Stimulated activated memory B cell treated with anti-CD40 and anti-IgM and Interleukin-4, amounts not matched to agents 10 μg/mL and 1 μg/mL and 100 μg/mL, for 72 hours (primary cell): Measurements from ENCODE around the gene SUFU.
"Not testable (repeated sequence)": the region's sequence is repeated elsewhere in the genome, so short reads cannot be mapped to it uniquely, and the experiment has no call there.

Experiments
- ATAC-seq: fragments of 150-1000 bp; cut with Tn5 transposase; 2 replicates; pipeline ENCODE4 v1.10.0; 2021
- H3K27ac Mint-ChIP-seq: one replicate; pipeline ENCODE4 v1.8.0; 2022; ENCODE audit warnings: mild to moderate bottlenecking, mixed read lengths
- H3K27me3 Mint-ChIP-seq: one replicate; pipeline ENCODE4 v1.8.0; 2022; ENCODE audit warnings: mixed read lengths
- H3K36me3 Mint-ChIP-seq: one replicate; pipeline ENCODE4 v1.8.0; 2022; ENCODE audit warnings: mixed read lengths
- H3K4me1 Mint-ChIP-seq: one replicate; pipeline ENCODE4 v1.8.0; 2022; ENCODE audit warnings: mixed read lengths
- H3K4me3 Mint-ChIP-seq: one replicate; pipeline ENCODE4 v1.8.0; 2022; ENCODE audit warnings: mild to moderate bottlenecking, moderate library complexity, mixed read lengths
- H3K9me3 Mint-ChIP-seq: one replicate; pipeline ENCODE4 v1.8.0; 2022; ENCODE audit warnings: mixed read lengths

SUFU gene

DNA sequence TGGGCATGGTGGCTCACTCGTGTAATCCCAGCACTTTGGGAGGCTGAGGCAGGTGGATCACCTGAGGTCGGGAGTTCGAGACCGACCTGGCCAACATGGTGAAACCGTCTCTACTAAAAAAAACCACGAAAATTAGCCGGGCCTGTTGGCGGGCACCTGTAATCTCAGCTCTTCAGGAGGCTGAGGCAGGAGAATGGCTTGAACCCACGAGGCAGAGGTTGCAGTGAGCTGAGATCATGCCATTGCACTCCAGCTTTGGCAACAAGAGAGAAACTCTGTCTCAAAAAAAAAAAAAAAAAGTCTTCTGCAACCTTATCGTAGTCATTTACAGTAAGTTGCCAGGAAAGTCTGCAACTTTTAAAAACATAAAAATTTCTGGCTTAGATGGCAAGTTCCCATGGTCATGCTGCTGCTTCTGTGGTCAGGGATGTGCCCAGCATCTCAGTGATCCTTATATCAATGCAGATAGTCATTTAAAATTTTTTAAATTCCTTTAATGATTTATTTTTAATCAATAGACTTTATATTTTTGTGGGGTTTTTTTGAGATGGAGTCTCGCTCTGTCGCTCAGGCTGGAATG lies 15.6 kb downstream of the SUFU start:
- H3K4me3 Mint-ChIP-seq = no peak overlapping the region
- H3K4me1 Mint-ChIP-seq = no peaks in the 10 kb centered on the region
- no peak overlapping the region for H3K27ac Mint-ChIP-seq
- peaks cover 39% of the 10 kb centered on the region for H3K36me3 Mint-ChIP-seq
- no peaks in the 10 kb centered on the region for H3K27me3 Mint-ChIP-seq
- ATAC-seq = no peak
- H3K9me3 Mint-ChIP-seq = no peaks in the 10 kb centered on the region

GRCh38 chr10:102522874-102523249 lies 19.1 kb downstream of the SUFU start:
- Mint-ChIP-seq H3K27me3 (no peaks in the 10 kb centered on the region), H3K27ac (no peak overlapping the region), H3K4me1 (no peaks in the 10 kb centered on the region), H3K36me3 (peaks cover 46% of the 10 kb centered on the region), H3K9me3 (no peaks in the 10 kb centered on the region), H3K4me3 (no peak overlapping the region)
- no peak for ATAC-seq

DNA sequence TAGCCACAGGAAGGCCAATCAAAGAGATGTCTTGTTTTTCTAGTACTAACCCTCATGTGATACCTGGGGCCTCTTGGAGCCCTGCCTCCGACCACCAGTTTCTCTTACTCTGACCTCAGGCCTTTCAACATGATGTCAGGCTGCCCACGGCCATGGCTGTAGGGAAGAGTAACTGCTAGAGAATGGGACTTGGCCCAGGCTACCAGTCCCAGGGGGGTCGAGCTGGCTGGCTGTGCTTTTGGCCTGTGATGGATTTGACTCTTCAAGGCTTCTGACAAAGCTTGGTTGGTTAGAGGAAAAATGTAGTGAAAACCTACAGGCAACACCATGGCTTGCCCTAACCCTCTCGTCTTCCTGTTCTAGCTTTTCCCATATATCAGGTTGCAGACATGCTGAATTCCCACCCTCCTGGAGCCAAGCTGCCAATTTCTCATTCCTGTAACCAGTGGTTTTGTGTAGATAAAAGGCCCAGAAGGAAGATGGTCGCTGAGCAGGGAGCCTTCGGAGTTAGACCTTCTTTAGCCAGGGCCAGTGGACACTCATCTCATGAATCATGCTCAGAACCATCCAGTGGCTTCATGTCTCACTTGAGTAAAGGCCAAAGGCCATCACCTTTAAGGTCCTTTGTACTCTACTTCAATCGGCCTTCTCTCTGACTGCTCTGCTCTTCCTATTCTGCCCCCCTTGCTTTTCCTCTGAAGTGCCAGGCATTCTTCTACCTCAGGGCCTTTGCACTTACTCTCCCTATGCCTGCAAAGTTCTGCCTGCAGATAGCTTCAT lies 19.7 kb downstream of the SUFU start:
- Mint-ChIP-seq H3K27me3 (no peaks in the 10 kb centered on the region), H3K4me3 (no peak overlapping the region), H3K9me3 (no peaks in the 10 kb centered on the region), H3K36me3 (peaks cover 46% of the 10 kb centered on the region), H3K4me1 (no peaks in the 10 kb centered on the region), H3K27ac (no peak overlapping the region)
- ATAC-seq = no peak

GRCh38 chr10:102524746-102525145 lies 21.0 kb downstream of the SUFU start:
- no peak overlapping the region for H3K27ac Mint-ChIP-seq
- no peak for ATAC-seq
- no peaks in the 10 kb centered on the region for H3K27me3 Mint-ChIP-seq

DNA sequence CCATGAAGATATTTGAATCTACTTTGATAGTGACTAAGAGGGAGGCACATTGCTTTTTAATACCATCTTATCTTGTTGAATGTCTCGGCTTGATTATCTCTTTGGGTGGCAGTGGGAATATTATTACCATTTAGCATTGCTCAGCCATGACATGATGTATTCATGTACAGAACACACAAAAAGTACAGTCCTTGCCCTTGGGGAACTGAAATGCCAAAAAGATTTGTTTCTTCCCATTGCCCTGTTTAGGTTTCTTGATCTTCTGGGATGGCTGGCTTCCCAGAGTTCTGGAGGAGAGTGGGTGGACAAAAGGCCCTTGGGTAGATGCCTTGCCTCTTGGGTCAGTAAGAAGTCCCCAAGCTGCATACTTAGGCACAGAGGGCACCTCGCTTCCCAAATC lies 23.8 kb downstream of the SUFU start:
- Mint-ChIP-seq H3K4me3 (no peak overlapping the region), H3K27me3 (no peaks in the 10 kb centered on the region), H3K27ac (no peak overlapping the region), H3K4me1 (peaks cover 7% of the 10 kb centered on the region), H3K9me3 (no peaks in the 10 kb centered on the region), H3K36me3 (peaks cover 31% of the 10 kb centered on the region)
- ATAC-seq = no peak

More at GRCh38 chr10:102524746-102525145, 21.0 kb downstream of the SUFU start:
- Mint-ChIP-seq H3K9me3 (no peaks in the 10 kb centered on the region), H3K36me3 (peaks cover 46% of the 10 kb centered on the region), H3K4me3 (no peak overlapping the region), H3K4me1 (no peaks in the 10 kb centered on the region)

- ATAC-seq = no peak
- H3K36me3 Mint-ChIP-seq = peaks cover 29% of the 10 kb centered on the region
- H3K9me3 Mint-ChIP-seq = no peaks in the 10 kb centered on the region
- H3K27ac Mint-ChIP-seq = no peak overlapping the region
- no peak overlapping the region for H3K4me3 Mint-ChIP-seq
- peaks cover 31% of the 10 kb centered on the region for H3K4me1 Mint-ChIP-seq
- no peaks in the 10 kb centered on the region for H3K27me3 Mint-ChIP-seq
These were observed 30.6 kb downstream of the SUFU start for GRCh38 chr10:102534333-102534732.

DNA sequence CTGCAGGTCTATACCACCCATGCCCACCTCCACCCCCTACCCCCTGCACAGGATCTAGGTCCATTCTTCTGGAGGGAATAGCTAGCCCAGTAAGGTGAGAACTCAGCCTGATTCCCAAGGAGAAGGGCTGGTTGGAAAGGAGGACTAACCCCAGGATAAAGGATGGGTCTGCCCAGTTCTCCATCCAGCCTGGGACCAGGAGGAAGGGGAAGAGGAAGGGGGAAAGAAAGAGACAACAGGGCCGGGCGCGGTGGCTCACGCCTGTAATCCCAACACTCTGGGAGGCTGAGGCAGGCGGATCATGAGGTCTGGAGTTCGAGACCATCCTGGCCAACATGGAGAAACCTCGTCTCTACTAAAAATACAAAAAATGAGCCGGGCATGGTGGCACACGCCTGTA lies 31.2 kb downstream of the SUFU start:
- not testable (repeated sequence) for H3K4me3 Mint-ChIP-seq, H3K9me3 Mint-ChIP-seq, ATAC-seq, H3K27ac Mint-ChIP-seq, H3K27me3 Mint-ChIP-seq
- H3K4me1 Mint-ChIP-seq = peaks cover 31% of the 10 kb centered on the region
- H3K36me3 Mint-ChIP-seq = peaks cover 29% of the 10 kb centered on the region

DNA sequence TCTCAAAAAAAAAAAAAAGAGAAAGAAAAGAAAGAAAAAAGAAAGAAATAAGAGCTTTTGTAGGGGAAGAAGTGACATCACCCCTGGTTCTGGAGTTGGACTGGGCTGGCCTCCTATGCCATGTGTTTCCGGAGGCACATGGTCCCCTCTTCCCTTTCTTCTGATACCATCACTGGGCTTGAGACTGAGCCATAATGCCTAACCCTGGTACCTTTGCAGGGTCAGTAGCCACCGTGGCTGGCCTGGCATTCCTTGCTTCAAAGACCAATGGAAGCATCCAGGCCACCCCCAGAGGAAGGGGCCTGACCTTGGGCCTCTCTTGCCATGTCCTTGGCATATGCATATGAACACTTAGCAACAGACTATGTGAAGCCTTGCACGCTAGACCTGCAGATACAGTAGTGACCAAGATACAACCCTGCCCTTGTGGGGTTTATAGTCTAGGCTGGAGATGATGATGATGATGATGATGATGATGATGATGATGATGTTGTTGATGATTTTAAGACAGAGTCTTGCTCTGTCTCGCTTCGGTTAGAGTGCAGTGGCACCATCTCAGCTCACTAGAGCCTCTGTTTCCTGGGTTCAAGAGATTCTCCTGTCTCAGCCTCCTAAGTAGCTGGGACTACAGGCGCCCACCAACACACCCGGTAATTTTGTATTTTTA lies 31.8 kb downstream of the SUFU start:
- no peaks in the 10 kb centered on the region for H3K27me3 Mint-ChIP-seq
- peaks cover 31% of the 10 kb centered on the region for H3K4me1 Mint-ChIP-seq
- H3K27ac Mint-ChIP-seq = no peak overlapping the region
- no peak for ATAC-seq
- no peak overlapping the region for H3K4me3 Mint-ChIP-seq
- peaks cover 29% of the 10 kb centered on the region for H3K36me3 Mint-ChIP-seq
- no peaks in the 10 kb centered on the region for H3K9me3 Mint-ChIP-seq

DNA sequence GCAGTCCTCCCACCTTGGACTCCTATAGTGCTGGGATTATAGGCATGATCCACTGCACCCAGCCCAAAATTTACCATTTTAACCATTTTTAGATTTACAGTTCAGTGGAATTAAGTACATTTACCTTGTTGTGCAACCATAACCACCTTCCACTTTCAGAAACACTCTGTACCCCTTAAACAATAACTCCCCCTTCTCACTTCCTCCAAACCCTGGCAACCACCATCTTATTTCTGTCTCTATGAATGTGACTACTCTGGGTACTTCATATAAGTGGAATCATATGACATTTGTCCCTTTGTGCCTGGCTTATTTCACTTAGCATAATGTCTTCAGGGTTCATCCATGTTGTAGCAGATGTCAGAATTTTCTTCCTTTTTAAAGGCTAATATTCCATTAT lies 33.6 kb downstream of the SUFU start:
- H3K27ac Mint-ChIP-seq = peak overlapping the region; percentile 25

DNA sequence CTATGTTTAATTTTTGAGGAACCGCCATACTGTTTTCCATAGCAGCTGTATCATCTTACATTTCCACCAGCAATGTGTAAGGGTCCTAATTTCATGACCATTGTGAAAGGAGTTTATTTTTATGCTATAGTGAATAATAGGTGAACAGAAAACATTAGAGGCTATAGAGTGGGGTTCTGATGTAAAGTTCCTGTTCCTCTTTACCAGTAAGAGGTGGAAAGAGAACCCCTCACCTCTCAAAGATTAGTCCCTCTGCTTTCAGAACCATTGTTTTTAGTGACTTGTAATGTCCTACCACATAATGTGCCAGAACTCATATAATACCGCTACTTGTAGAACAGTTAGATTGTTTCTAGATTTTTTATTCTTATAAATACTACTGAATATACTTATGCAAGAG lies 34.2 kb downstream of the SUFU start:
- H3K4me3 Mint-ChIP-seq = no peak overlapping the region
- peaks cover 23% of the 10 kb centered on the region for H3K36me3 Mint-ChIP-seq
- peak overlapping the region; percentile 25 for H3K27ac Mint-ChIP-seq
- H3K4me1 Mint-ChIP-seq = peaks cover 29% of the 10 kb centered on the region
- peak; percentile 36 for ATAC-seq
- H3K27me3 Mint-ChIP-seq = no peaks in the 10 kb centered on the region
- H3K9me3 Mint-ChIP-seq = no peaks in the 10 kb centered on the region

More for the DNA sequence above, 33.6 kb downstream of the SUFU start:
- H3K4me3 Mint-ChIP-seq = no peak overlapping the region
- peak; percentile 71 for ATAC-seq
- H3K4me1 Mint-ChIP-seq = peaks cover 24% of the 10 kb centered on the region
- no peaks in the 10 kb centered on the region for H3K9me3 Mint-ChIP-seq
- H3K27me3 Mint-ChIP-seq = no peaks in the 10 kb centered on the region
- peaks cover 29% of the 10 kb centered on the region for H3K36me3 Mint-ChIP-seq

DNA sequence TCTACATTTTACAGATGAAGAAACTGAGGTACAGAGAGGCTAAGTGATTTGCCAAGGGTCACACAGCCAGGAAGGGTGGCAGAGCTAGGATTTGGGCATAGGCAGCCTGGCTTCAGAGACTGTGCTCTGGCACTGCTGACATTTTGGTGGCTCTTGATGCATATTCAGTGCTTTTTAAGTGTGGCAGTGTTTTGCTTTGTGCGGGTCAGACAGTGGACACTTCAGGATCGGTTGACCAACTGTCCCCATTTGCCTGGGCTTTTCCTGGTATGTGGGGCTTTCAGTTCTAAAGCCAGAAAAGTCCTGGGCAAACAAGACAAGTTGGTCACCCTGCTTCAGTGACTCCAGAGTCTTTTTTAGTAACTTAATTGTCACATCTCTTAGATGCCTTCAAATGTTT lies 35.0 kb downstream of the SUFU start:
- ATAC-seq = no peak
- Mint-ChIP-seq H3K27me3 (no peaks in the 10 kb centered on the region), H3K4me1 (peaks cover 31% of the 10 kb centered on the region), H3K27ac (peak overlapping the region; percentile 27), H3K36me3 (peaks cover 20% of the 10 kb centered on the region), H3K9me3 (no peaks in the 10 kb centered on the region), H3K4me3 (no peak overlapping the region)

DNA sequence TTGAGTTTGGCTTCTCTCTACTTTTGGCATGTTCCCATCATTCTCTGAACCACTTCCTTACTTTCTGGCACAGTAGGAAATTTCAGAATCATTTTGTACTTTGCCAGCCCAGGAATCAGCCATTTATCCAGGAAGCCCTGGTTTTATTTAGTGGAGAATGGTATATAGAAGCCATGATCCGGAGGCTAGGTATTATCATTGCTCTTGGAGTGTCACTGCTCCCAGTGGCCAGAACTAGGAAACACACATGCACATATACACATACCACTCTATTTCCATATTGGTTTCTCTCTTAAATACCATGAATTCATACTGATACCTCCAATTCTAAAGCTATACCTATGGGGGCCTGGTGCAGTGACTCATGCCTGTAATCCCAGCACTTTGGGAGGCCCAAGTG lies 36.3 kb downstream of the SUFU start:
- Mint-ChIP-seq H3K4me3 (no peak overlapping the region), H3K9me3 (no peaks in the 10 kb centered on the region), H3K4me1 (peaks cover 31% of the 10 kb centered on the region), H3K27ac (no peak overlapping the region), H3K27me3 (no peaks in the 10 kb centered on the region), H3K36me3 (peaks cover 15% of the 10 kb centered on the region)
- peak; percentile 77 for ATAC-seq

GRCh38 chr10:102542800-102543418 lies 39.1 kb downstream of the SUFU start:
- H3K4me3 Mint-ChIP-seq = no peak overlapping the region
- H3K36me3 Mint-ChIP-seq = peaks cover 5% of the 10 kb centered on the region
- peaks cover 31% of the 10 kb centered on the region for H3K4me1 Mint-ChIP-seq
- no peak overlapping the region for H3K27ac Mint-ChIP-seq
- H3K27me3 Mint-ChIP-seq = no peaks in the 10 kb centered on the region
- no peaks in the 10 kb centered on the region for H3K9me3 Mint-ChIP-seq
- no peak for ATAC-seq

DNA sequence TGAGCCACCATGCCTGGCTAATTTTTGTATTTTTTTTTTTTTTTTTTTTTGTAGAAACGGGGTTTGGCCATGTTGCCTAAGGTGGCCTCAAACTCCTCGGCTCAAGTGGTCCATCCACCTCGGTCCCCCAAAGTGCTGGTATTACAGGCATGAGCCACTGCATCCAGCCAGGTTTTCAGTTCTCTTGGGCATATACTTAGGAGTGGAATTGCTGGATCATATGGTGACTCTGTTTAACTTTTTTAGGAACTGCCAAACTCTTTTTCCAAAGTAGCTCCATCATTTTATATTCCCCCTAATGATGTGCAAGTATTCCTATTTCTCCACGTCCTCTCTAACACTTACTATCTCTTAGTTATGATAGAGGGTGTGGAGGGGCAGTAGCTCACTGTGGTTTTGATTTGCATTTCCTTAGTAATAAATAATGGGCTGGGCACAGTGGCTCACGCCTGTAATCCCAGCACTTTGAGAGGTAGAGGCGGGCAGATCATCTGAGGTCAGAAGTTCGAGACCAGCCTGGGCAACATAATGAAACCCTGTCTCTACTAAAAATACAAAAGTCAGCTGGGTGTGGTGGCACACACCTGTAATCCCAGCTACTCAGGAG lies 41.6 kb downstream of the SUFU start:
- peaks cover 22% of the 10 kb centered on the region for H3K4me1 Mint-ChIP-seq

DNA sequence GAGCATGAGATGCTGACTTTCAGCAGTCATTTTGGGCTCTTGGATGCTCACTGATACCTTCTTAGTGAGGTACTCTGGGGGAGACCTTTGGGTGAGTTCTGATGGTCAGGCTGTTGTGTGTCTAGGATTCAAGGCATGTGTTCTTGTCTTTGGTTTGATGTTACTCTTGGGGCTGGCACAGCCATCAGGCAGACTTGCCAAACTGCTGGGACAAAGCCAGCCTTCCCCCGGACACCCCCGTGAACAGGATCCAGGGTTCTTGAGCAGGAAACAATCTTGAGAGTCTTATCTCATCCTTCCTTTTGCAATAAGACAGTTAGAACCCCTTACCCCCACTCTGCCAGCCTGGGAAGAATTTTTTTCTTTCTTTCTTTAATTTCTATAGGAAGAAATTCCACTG lies 42.2 kb downstream of the SUFU start:
- Mint-ChIP-seq H3K36me3 (peaks cover 17% of the 10 kb centered on the region), H3K4me1 (peaks cover 22% of the 10 kb centered on the region), H3K27ac (no peak overlapping the region), H3K9me3 (no peaks in the 10 kb centered on the region), H3K27me3 (no peaks in the 10 kb centered on the region), H3K4me3 (no peak overlapping the region)
- no peak for ATAC-seq

More for the DNA sequence above, 41.6 kb downstream of the SUFU start:
- Mint-ChIP-seq H3K27me3 (no peaks in the 10 kb centered on the region), H3K9me3 (no peaks in the 10 kb centered on the region), H3K27ac (no peak overlapping the region), H3K36me3 (peaks cover 11% of the 10 kb centered on the region), H3K4me3 (no peak overlapping the region)
- no peak for ATAC-seq
